Esophagus muscularis mucosa (tissue), 4 donors: ENCODE data around the gene MSN. TPM values are rescaled to one million over a fixed set of nuclear protein-coding genes. Genes with fewer than 3 reads are reported as not detected.

ENCODE experiments used
- DNase-seq: peaks from one replicate; pipeline ENCODE4 v3.0.0-alpha.2; 2017; ENCODE audit errors: extremely low spot score
- H3K27ac ChIP-seq, 4 donors: fragments of 200-600 bp; sonication (generic); replicated peaks in 1 of 4; 1 replicate in 3 of 4; 2 replicates in 1 of 4; pipeline ENCODE4 v1.5.1; 2016 to 2019; ENCODE audit warnings: mild to moderate bottlenecking in 1 of 4
- H3K27me3 ChIP-seq, 4 donors: fragments of 200-600 bp; sonication (generic); one replicate each; pipeline versions ENCODE4 v1.5.1 to v1.6.0; 2016 to 2019
- H3K36me3 ChIP-seq, 4 donors: fragments of 200-600 bp; sonication (generic); one replicate each; pipeline ENCODE4 v1.5.1; 2016 to 2019
- H3K4me1 ChIP-seq, 4 donors: fragments of 200-600 bp; sonication (generic); one replicate each; pipeline ENCODE4 v1.5.1; 2016 to 2019
- H3K4me3 ChIP-seq, 4 donors: fragments of 200-600 bp; sonication (generic); 1 replicate in 2 of 4; 2 replicates in 2 of 4; pipeline ENCODE4 v1.5.1; 2016 to 2019; ENCODE audit warnings: mild to moderate bottlenecking in 4 of 4, moderate library complexity in 1 of 4
- H3K9me3 ChIP-seq, 4 donors: fragments of 200-600 bp; sonication (generic); 1 replicate in 3 of 4; 2 replicates in 1 of 4; pipeline ENCODE4 v1.5.1; 2016 to 2019
- CTCF ChIP-seq, 3 experiments: fragments of 200-600 bp in 2 of 3; fragments of 450-650 bp in 1 of 3; sonication (generic) in 2 of 3; IDR thresholded peaks; one replicate each; pipeline ENCODE4 v1.5.1; 2017 to 2019; ENCODE audit warnings: antibody characterized with exemption in 3 of 3, mild to moderate bottlenecking in 2 of 3, moderate library complexity in 1 of 3
- EP300 ChIP-seq: sonication (generic); formaldehyde crosslinking; IDR thresholded peaks from one replicate; pipeline ENCODE4 v1.6.1; 2017; ENCODE audit warnings: antibody characterized with exemption
- POLR2A ChIP-seq: fragments of 450-650 bp; IDR thresholded peaks from one replicate; pipeline ENCODE4 v1.6.1; 2017; ENCODE audit warnings: antibody characterized with exemption, moderate library complexity, mild to moderate bottlenecking, low read depth
- POLR2AphosphoS5 ChIP-seq, 2 donors: sonication (generic); formaldehyde crosslinking; IDR thresholded peaks; one replicate each; pipeline ENCODE4 v1.6.1; 2017; ENCODE audit warnings: antibody characterized with exemption in 2 of 2
- WGBS: methylation state at CpG from one replicate; pipeline ENCODE4 v1.1.5; 2018; 5-methylcytosine and 5-hydroxymethylcytosine counted together
- intact Hi-C: fragments of 100-400 bp; cut with DNase I; formaldehyde crosslinking; loops from one replicate; pipeline ENCODE4 v1.15.1; 2023
- total RNA-seq, 4 donors: library from RNA; depleted of rRNA; stranded (reverse); fragments of >200 nt; gene quantifications; one replicate each; pipeline versions ENCODE4 v1.1.0 to v1.2.1, GENCODE V29; 2016

Gene MSN
- total RNA-seq, 4 donors from 2014 or later: 206 to 311 (median 290) TPM

- no peaks in the 10 kb centered on the region for H3K36me3 ChIP-seq
- DNase-seq: no peak
- H3K4me1 ChIP-seq: peaks cover 4 to 18% (median 11%) of the 10 kb centered on the region in 4 donors
- no peaks in the 10 kb centered on the region for H3K27me3 ChIP-seq
- intact Hi-C loops: no loop called here
- 83% methylated on average over 5 of the region's 5 CpGs for WGBS
- TF ChIP-seq CTCF (IDR thresholded peaks at IDR 0.05) (no peak), POLR2AphosphoS5 (IDR thresholded peaks at IDR 0.05) (no peak), POLR2A (no peak), EP300 (no peak)
- peaks cover 0 to 9% (median 0%) of the 10 kb centered on the region in 4 donors for H3K9me3 ChIP-seq
- H3K4me3 ChIP-seq: no peak overlapping the region
- no peak overlapping the region for H3K27ac ChIP-seq
Observed at GRCh38 chrX:65657659-65658058, 9.8 kb upstream of the MSN start.

- intact Hi-C loops: no loop called here
- Histone ChIP-seq H3K4me3 (no peak overlapping the region), H3K27me3 (no peaks in the 10 kb centered on the region), H3K4me1 (peaks cover 4 to 18% (median 11%) of the 10 kb centered on the region in 4 donors), H3K27ac (no peak overlapping the region), H3K9me3 (peaks cover 0 to 13% (median 0%) of the 10 kb centered on the region in 4 donors), H3K36me3 (no peaks in the 10 kb centered on the region)
- TF ChIP-seq POLR2A: no peak
- TF ChIP-seq POLR2AphosphoS5 (IDR thresholded peaks at IDR 0.05): no peak
- no peak for TF ChIP-seq CTCF (IDR thresholded peaks at IDR 0.05)
- no peak for TF ChIP-seq EP300
- DNase-seq: no peak
Observed at GRCh38 chrX:65658229-65658628, 9.2 kb upstream of the MSN start.

- Histone ChIP-seq H3K27me3 (no peaks in the 10 kb centered on the region), H3K27ac (peak overlapping the region; percentile 95 to 96 (median 95)), H3K9me3 (peaks cover 0 to 9% (median 0%) of the 10 kb centered on the region in 4 donors), H3K36me3 (no peaks in the 10 kb centered on the region), H3K4me1 (peaks cover 23 to 34% (median 27%) of the 10 kb centered on the region in 4 donors), H3K4me3 (peak overlapping the region; percentile 72 to 74 (median 73))
- WGBS: 41% methylated on average over 5 of the region's 6 CpGs
- DNase-seq: no peak
- no peak for TF ChIP-seq POLR2AphosphoS5 (IDR thresholded peaks at IDR 0.05)
- intact Hi-C loops: no loop called here
Observed at GRCh38 chrX:65667157-65667502, 324 bp upstream of the MSN start.

GRCh38 chrX:65668377-65669310 lies 1.2 kb downstream of the MSN start:
- no peak for DNase-seq

More at GRCh38 chrX:65668377-65669310, 1.2 kb downstream of the MSN start:
- Histone ChIP-seq H3K27me3 (no peaks in the 10 kb centered on the region), H3K9me3 (no peaks in the 10 kb centered on the region), H3K4me1 (peaks cover 36 to 50% (median 41%) of the 10 kb centered on the region in 4 donors), H3K4me3 (peak overlapping the region; percentile 72 to 74 (median 73)), H3K27ac (peak overlapping the region; percentile 95 to 96 (median 95)), H3K36me3 (no peaks in the 10 kb centered on the region)
- 35% methylated on average over 12 of the region's 13 CpGs for WGBS
- TF ChIP-seq POLR2A (peak; percentile 35), EP300 (no peak), POLR2AphosphoS5 (IDR thresholded peaks at IDR 0.05) (peak; percentile 58 to 86), CTCF (IDR thresholded peaks at IDR 0.05) (no peak)
- intact Hi-C loops: loop anchor here (2.0 kb wide), 1 partner anchor 74 kb away; no protein-coding TSS in a partner anchor
